ENCODE measurements around the gene ECI2.
"Not testable (repeated sequence)": the region's sequence is repeated elsewhere in the genome, so short reads cannot be mapped to it uniquely, and the experiment has no call there.

ECI2 gene

GRCh38 chr6:4124351-4124750, 11.0 kb downstream of the ECI2 start:
- Histone ChIP-seq H3K36me3 (ENCODE audit: insufficient read depth, low read length) (peaks cover 88% of the 10 kb centered on the region), H3K4me1 (ENCODE audit: insufficient read depth, low read length) (no peaks in the 10 kb centered on the region)
- WGBS: 100% methylated on average over 1 of the region's 1 CpG

GRCh38 chr6:4115741-4116140, 19.6 kb downstream of the ECI2 start:
- peaks cover 51% of the 10 kb centered on the region for H3K36me3 ChIP-seq (ENCODE audit: insufficient read depth, low read length)
- H3K4me3 ChIP-seq (ENCODE audit: low read length): no peak overlapping the region

More at GRCh38 chr6:4124351-4124750, 11.0 kb downstream of the ECI2 start:
- Histone ChIP-seq H3K27me3 (ENCODE audit: insufficient read depth, low read length) (no peaks in the 10 kb centered on the region), H3K9ac (ENCODE audit: low read depth, low read length) (no peak overlapping the region), H3K9me3 (ENCODE audit: insufficient read depth, low read depth, low read length) (no peaks in the 10 kb centered on the region), H3K4me3 (ENCODE audit: low read length) (no peak overlapping the region), H3K27ac (ENCODE audit: low read depth, low read length) (no peak overlapping the region)

GRCh38 chr6:4114123-4114522, 21.3 kb downstream of the ECI2 start:
- 97% methylated on average over 3 of the region's 3 CpGs for WGBS
- peaks cover 37% of the 10 kb centered on the region for H3K36me3 ChIP-seq (ENCODE audit: insufficient read depth, low read length)
- no peaks in the 10 kb centered on the region for H3K9me3 ChIP-seq (ENCODE audit: insufficient read depth, low read depth, low read length)
- no peak overlapping the region for H3K9ac ChIP-seq (ENCODE audit: low read depth, low read length)
- no peak overlapping the region for H3K4me3 ChIP-seq (ENCODE audit: low read length)
- no peak overlapping the region for H3K27ac ChIP-seq (ENCODE audit: low read depth, low read length)
- H3K27me3 ChIP-seq (ENCODE audit: insufficient read depth, low read length): no peaks in the 10 kb centered on the region
- H3K4me1 ChIP-seq (ENCODE audit: insufficient read depth, low read length): no peaks in the 10 kb centered on the region

More at GRCh38 chr6:4115741-4116140, 19.6 kb downstream of the ECI2 start:
- Histone ChIP-seq H3K4me1 (ENCODE audit: insufficient read depth, low read length) (no peaks in the 10 kb centered on the region), H3K27ac (ENCODE audit: low read depth, low read length) (no peak overlapping the region), H3K9ac (ENCODE audit: low read depth, low read length) (no peak overlapping the region), H3K27me3 (ENCODE audit: insufficient read depth, low read length) (no peaks in the 10 kb centered on the region), H3K9me3 (ENCODE audit: insufficient read depth, low read depth, low read length) (no peaks in the 10 kb centered on the region)
- 93% methylated on average over 4 of the region's 4 CpGs for WGBS

GRCh38 chr6:4113649-4114048, 21.7 kb downstream of the ECI2 start:
- Histone ChIP-seq H3K27ac (ENCODE audit: low read depth, low read length) (no peak overlapping the region), H3K9ac (ENCODE audit: low read depth, low read length) (no peak overlapping the region), H3K9me3 (ENCODE audit: insufficient read depth, low read depth, low read length) (no peaks in the 10 kb centered on the region), H3K27me3 (ENCODE audit: insufficient read depth, low read length) (no peaks in the 10 kb centered on the region), H3K4me1 (ENCODE audit: insufficient read depth, low read length) (no peaks in the 10 kb centered on the region), H3K36me3 (ENCODE audit: insufficient read depth, low read length) (peaks cover 32% of the 10 kb centered on the region), H3K4me3 (ENCODE audit: low read length) (no peak overlapping the region)

GRCh38 chr6:4112366-4112765, 23.0 kb downstream of the ECI2 start:
- no peak overlapping the region for H3K9ac ChIP-seq (ENCODE audit: low read depth, low read length)
- no peaks in the 10 kb centered on the region for H3K9me3 ChIP-seq (ENCODE audit: insufficient read depth, low read depth, low read length)
- H3K27me3 ChIP-seq (ENCODE audit: insufficient read depth, low read length): no peaks in the 10 kb centered on the region
- WGBS: 99% methylated on average over 2 of the region's 3 CpGs
- H3K4me1 ChIP-seq (ENCODE audit: insufficient read depth, low read length): no peaks in the 10 kb centered on the region
- H3K4me3 ChIP-seq (ENCODE audit: low read length): no peak overlapping the region
- H3K36me3 ChIP-seq (ENCODE audit: insufficient read depth, low read length): peaks cover 22% of the 10 kb centered on the region
- no peak overlapping the region for H3K27ac ChIP-seq (ENCODE audit: low read depth, low read length)

GRCh38 chr6:4109363-4109815, 26.0 kb downstream of the ECI2 start:
- H3K4me3 ChIP-seq (ENCODE audit: low read length); H3K36me3 ChIP-seq (ENCODE audit: insufficient read depth, low read length); H3K27me3 ChIP-seq (ENCODE audit: insufficient read depth, low read length); H3K27ac ChIP-seq (ENCODE audit: low read depth, low read length); H3K9ac ChIP-seq (ENCODE audit: low read depth, low read length); H3K4me1 ChIP-seq (ENCODE audit: insufficient read depth, low read length); H3K9me3 ChIP-seq (ENCODE audit: insufficient read depth, low read depth, low read length): not testable (repeated sequence)
- WGBS: 84% methylated on average over 4 of the region's 4 CpGs

GRCh38 chr6:4108561-4109093, 26.7 kb downstream of the ECI2 start:
- no peaks in the 10 kb centered on the region for H3K27me3 ChIP-seq (ENCODE audit: insufficient read depth, low read length)
- no peak overlapping the region for H3K9ac ChIP-seq (ENCODE audit: low read depth, low read length)
- H3K4me3 ChIP-seq (ENCODE audit: low read length): no peak overlapping the region
- H3K4me1 ChIP-seq (ENCODE audit: insufficient read depth, low read length): no peaks in the 10 kb centered on the region
- H3K36me3 ChIP-seq (ENCODE audit: insufficient read depth, low read length): no peaks in the 10 kb centered on the region
- 90% methylated on average over 8 of the region's 9 CpGs for whole genome bisulfite sequencing
- no peak overlapping the region for H3K27ac ChIP-seq (ENCODE audit: low read depth, low read length)
- H3K9me3 ChIP-seq (ENCODE audit: insufficient read depth, low read depth, low read length): no peaks in the 10 kb centered on the region

GRCh38 chr6:4107873-4108272, 27.5 kb downstream of the ECI2 start:
- 77% methylated on average over 2 of the region's 2 CpGs for WGBS
- H3K4me1 ChIP-seq (ENCODE audit: insufficient read depth, low read length): no peaks in the 10 kb centered on the region
- H3K9me3 ChIP-seq (ENCODE audit: insufficient read depth, low read depth, low read length): no peaks in the 10 kb centered on the region
- H3K36me3 ChIP-seq (ENCODE audit: insufficient read depth, low read length): no peaks in the 10 kb centered on the region
- no peaks in the 10 kb centered on the region for H3K27me3 ChIP-seq (ENCODE audit: insufficient read depth, low read length)
- H3K9ac ChIP-seq (ENCODE audit: low read depth, low read length): no peak overlapping the region
- no peak overlapping the region for H3K4me3 ChIP-seq (ENCODE audit: low read length)
- no peak overlapping the region for H3K27ac ChIP-seq (ENCODE audit: low read depth, low read length)

GRCh38 chr6:4105980-4106536, 29.3 kb downstream of the ECI2 start:
- H3K4me3 ChIP-seq (ENCODE audit: low read length): no peak overlapping the region
- no peaks in the 10 kb centered on the region for H3K9me3 ChIP-seq (ENCODE audit: insufficient read depth, low read depth, low read length)
- no peak overlapping the region for H3K9ac ChIP-seq (ENCODE audit: low read depth, low read length)
- H3K4me1 ChIP-seq (ENCODE audit: insufficient read depth, low read length): no peaks in the 10 kb centered on the region
- WGBS: 86% methylated on average over 4 of the region's 4 CpGs
- H3K27ac ChIP-seq (ENCODE audit: low read depth, low read length): no peak overlapping the region
- H3K36me3 ChIP-seq (ENCODE audit: insufficient read depth, low read length): no peaks in the 10 kb centered on the region
- no peaks in the 10 kb centered on the region for H3K27me3 ChIP-seq (ENCODE audit: insufficient read depth, low read length)

- no peak overlapping the region for H3K9ac ChIP-seq (ENCODE audit: low read depth, low read length)
- no peak overlapping the region for H3K4me3 ChIP-seq (ENCODE audit: low read length)
- H3K27ac ChIP-seq (ENCODE audit: low read depth, low read length): no peak overlapping the region
- 91% methylated on average over 5 of the region's 5 CpGs for WGBS
- no peaks in the 10 kb centered on the region for H3K9me3 ChIP-seq (ENCODE audit: insufficient read depth, low read depth, low read length)
- no peaks in the 10 kb centered on the region for H3K27me3 ChIP-seq (ENCODE audit: insufficient read depth, low read length)
- H3K36me3 ChIP-seq (ENCODE audit: insufficient read depth, low read length): no peaks in the 10 kb centered on the region
- H3K4me1 ChIP-seq (ENCODE audit: insufficient read depth, low read length): no peaks in the 10 kb centered on the region
These were observed 31.4 kb downstream of the ECI2 start for GRCh38 chr6:4103929-4104328.

- H3K4me1 ChIP-seq (ENCODE audit: insufficient read depth, low read length): no peaks in the 10 kb centered on the region
- 80% methylated on average over 6 of the region's 6 CpGs for WGBS
- H3K36me3 ChIP-seq (ENCODE audit: insufficient read depth, low read length): no peaks in the 10 kb centered on the region
- H3K27ac ChIP-seq (ENCODE audit: low read depth, low read length): no peak overlapping the region
- no peaks in the 10 kb centered on the region for H3K9me3 ChIP-seq (ENCODE audit: insufficient read depth, low read depth, low read length)
- no peak overlapping the region for H3K9ac ChIP-seq (ENCODE audit: low read depth, low read length)
- no peaks in the 10 kb centered on the region for H3K27me3 ChIP-seq (ENCODE audit: insufficient read depth, low read length)
- H3K4me3 ChIP-seq (ENCODE audit: low read length): no peak overlapping the region
These were observed 32.6 kb downstream of the ECI2 start for GRCh38 chr6:4102687-4103244.

All from HUES64 (cell line).